H1 (cell line): ENCODE measurements around the gene PDGFB. TPM values are rescaled to one million over a fixed set of nuclear protein-coding genes. Genes with fewer than 3 reads are reported as not detected.

Experiments used
- CTCF ChIA-PET: fragments of 300-600 bp; sonication (Branson Sonifier 250); formaldehyde crosslinking; loops from one replicate; lab custom pipeline; 2021; ENCODE audit not compliant: partially characterized antibody; lab: Charles Lee
- POLR2A ChIA-PET: fragments of 300-600 bp; sonication (Branson Sonifier 250); formaldehyde crosslinking; loops from one replicate; lab custom pipeline; 2021; ENCODE audit warnings: inconsistent platforms; ENCODE audit not compliant: partially characterized antibody; lab: Charles Lee
- DNase-seq, 2 experiments: peaks; one replicate each; pipeline versions ENCODE4 v3.0.0 to v3.0.0-alpha.2; 2010 to 2022; ENCODE audit warnings: low spot score in 2 of 2, low read depth in 1 of 2, mixed read lengths in 1 of 2
- FAIRE-seq: peaks from 2 replicates; lab custom pipeline; 2011; peaks lifted over from hg19 to GRCh38; lab: Jason Lieb, UNC
- H2AFZ ChIP-seq: 2 replicates; pipeline ENCODE4 v1.8.1; 2012; ENCODE audit warnings: low read length, inconsistent platforms
- H2AK5ac ChIP-seq: 2 replicates; pipeline ENCODE4 v1.6.1; 2013; ENCODE audit warnings: low read depth, low read length
- H2BK120ac ChIP-seq: replicated peaks from 2 replicates; pipeline ENCODE3; 2013; ENCODE audit warnings: low read depth, low read length, inconsistent platforms
- H2BK12ac ChIP-seq: 2 replicates; pipeline ENCODE4 v1.6.1; 2013; ENCODE audit warnings: low read depth, low read length
- H2BK15ac ChIP-seq: 2 replicates; pipeline ENCODE4 v1.6.1; 2013; ENCODE audit warnings: low read length
- H2BK20ac ChIP-seq: 2 replicates; pipeline ENCODE4 v1.6.1; 2013; ENCODE audit warnings: low read length
- H2BK5ac ChIP-seq: 2 replicates; pipeline ENCODE4 v1.6.1; 2013; ENCODE audit warnings: low read depth, low read length
- H3K14ac ChIP-seq: 2 replicates; pipeline ENCODE4 v1.6.1; 2013; ENCODE audit warnings: inconsistent platforms; ENCODE audit not compliant: insufficient read length
- H3K18ac ChIP-seq: 2 replicates; pipeline ENCODE4 v1.6.1; 2013; ENCODE audit warnings: low read length; ENCODE audit errors: extremely low read depth
- H3K23ac ChIP-seq: 2 replicates; pipeline ENCODE4 v1.6.1; 2013; ENCODE audit warnings: inconsistent platforms; ENCODE audit not compliant: insufficient read length
- H3K23me2 ChIP-seq: 2 replicates; pipeline ENCODE4 v1.6.1; 2013; ENCODE audit warnings: low read depth, low read length
- H3K27ac ChIP-seq: 2 replicates; pipeline ENCODE4 v1.6.1; 2011; ENCODE audit warnings: low read depth, low read length, inconsistent platforms
- H3K27me3 ChIP-seq, 4 experiments: replicated peaks in 1 of 4; 1 replicate in 1 of 4; 2 replicates in 3 of 4; pipeline versions ENCODE4 v1.6.1 to v1.8.1; 2011 to 2013; ENCODE audit warnings: low read length in 3 of 4, mild to moderate bottlenecking in 3 of 4, inconsistent platforms in 2 of 4, mixed read lengths in 2 of 4, moderate library complexity in 1 of 4; ENCODE audit not compliant: control insufficient read depth in 3 of 4, insufficient read depth in 3 of 4; ENCODE audit errors: extremely low read depth in 1 of 4
- H3K36me3 ChIP-seq, 4 experiments: 2 replicates each; pipeline versions ENCODE4 v1.6.1 to v1.8.1; 2011 to 2013; ENCODE audit warnings: mild to moderate bottlenecking in 4 of 4, low read length in 3 of 4, moderate library complexity in 2 of 4, control low read depth in 1 of 4, inconsistent platforms in 1 of 4; ENCODE audit not compliant: insufficient read depth in 4 of 4, control insufficient read depth in 2 of 4
- H3K4ac ChIP-seq: replicated peaks from 2 replicates; pipeline ENCODE3; 2013; ENCODE audit warnings: low read length, low read depth, mixed read lengths, inconsistent platforms; ENCODE audit not compliant: insufficient read length
- H3K4me1 ChIP-seq, 4 experiments: replicated peaks in 1 of 4; 1 replicate in 1 of 4; 2 replicates in 3 of 4; pipeline versions ENCODE4 v1.6.1 to v1.8.1; 2011 to 2013; ENCODE audit warnings: low read length in 3 of 4, inconsistent platforms in 2 of 4, mixed read lengths in 1 of 4; ENCODE audit not compliant: insufficient read depth in 4 of 4, control insufficient read depth in 3 of 4
- H3K4me2 ChIP-seq, 2 experiments: 2 replicates each; pipeline versions ENCODE4 v1.6.1 to v1.8.1; 2011 to 2013; ENCODE audit warnings: low read depth in 2 of 2, low read length in 2 of 2, control low read depth in 1 of 2, inconsistent platforms in 1 of 2, mild to moderate bottlenecking in 1 of 2; ENCODE audit not compliant: insufficient read depth in 1 of 2
- H3K4me3 ChIP-seq, 4 experiments: fragments of 200-600, 300-600 bp in 1 of 4; sonication (generic), shearing (Covaris generic), sonication (Bioruptor Twin) in 1 of 4; 2 replicates each; pipeline versions ENCODE4 v1.5.1 to v1.8.1; 2011 to 2016; ENCODE audit warnings: low read length in 4 of 4, low read depth in 3 of 4, control low read depth in 2 of 4, inconsistent platforms in 2 of 4, mild to moderate bottlenecking in 2 of 4, mixed read lengths in 1 of 4, moderate library complexity in 1 of 4; ENCODE audit not compliant: insufficient read depth in 2 of 4; ENCODE audit errors: extremely low read depth in 1 of 4
- H3K56ac ChIP-seq: replicated peaks from 2 replicates; pipeline ENCODE3; 2013; ENCODE audit warnings: low read depth, mild to moderate bottlenecking, mixed read lengths, low read length, inconsistent platforms; ENCODE audit not compliant: insufficient read length
- H3K79me1 ChIP-seq: 2 replicates; pipeline ENCODE4 v1.6.1; 2013; ENCODE audit warnings: low read depth, low read length, control low read depth
- H3K79me2 ChIP-seq, 2 experiments: 2 replicates each; pipeline versions ENCODE4 v1.6.1 to v1.8.1; 2012 to 2013; ENCODE audit warnings: low read length in 2 of 2, mild to moderate bottlenecking in 2 of 2, inconsistent platforms in 1 of 2; ENCODE audit not compliant: insufficient read depth in 2 of 2, control insufficient read depth in 1 of 2
- H3K9ac ChIP-seq, 4 experiments: replicated peaks in 1 of 4; 1 replicate in 1 of 4; 2 replicates in 3 of 4; pipeline versions ENCODE4 v1.6.1 to v1.8.1; 2011 to 2013; ENCODE audit warnings: low read depth in 3 of 4, low read length in 3 of 4, control low read depth in 2 of 4, mild to moderate bottlenecking in 2 of 4, moderate library complexity in 2 of 4, inconsistent platforms in 1 of 4; ENCODE audit errors: extremely low read depth in 1 of 4
- H3K9me3 ChIP-seq, 2 experiments: 2 replicates each; pipeline versions ENCODE4 v1.6.1 to v1.8.1; 2012 to 2013; ENCODE audit warnings: mild to moderate bottlenecking in 2 of 2, moderate library complexity in 2 of 2, control low read depth in 1 of 2, inconsistent platforms in 1 of 2, low read depth in 1 of 2, low read length in 1 of 2, mixed read lengths in 1 of 2; ENCODE audit not compliant: insufficient read depth in 2 of 2
- H4K20me1 ChIP-seq, 2 experiments: replicated peaks in 1 of 2; 2 replicates each; pipeline versions ENCODE3 to v1.8.1; 2011 to 2013; ENCODE audit warnings: inconsistent platforms in 2 of 2, low read length in 2 of 2, mild to moderate bottlenecking in 1 of 2; ENCODE audit not compliant: insufficient read depth in 2 of 2, control insufficient read depth in 1 of 2
- H4K5ac ChIP-seq: 2 replicates; pipeline ENCODE4 v1.6.1; 2013; ENCODE audit warnings: low read length, low read depth, mixed read lengths, inconsistent platforms; ENCODE audit not compliant: insufficient read length
- H4K8ac ChIP-seq: 2 replicates; pipeline ENCODE4 v1.8.0; 2013; ENCODE audit warnings: mild to moderate bottlenecking, moderate library complexity, low read length, inconsistent platforms; ENCODE audit not compliant: insufficient read depth; ENCODE audit errors: extremely low read depth
- H4K91ac ChIP-seq: replicated peaks from 2 replicates; pipeline ENCODE3; 2013; ENCODE audit warnings: low read length, mixed read lengths, inconsistent platforms; ENCODE audit not compliant: insufficient read length
- POLR2A ChIP-seq, 2 experiments: IDR thresholded peaks; 1 replicate in 1 of 2; 2 replicates in 1 of 2; pipeline ENCODE4 v1.6.1; 2011; ENCODE audit warnings: low read depth in 2 of 2, low read length in 2 of 2, mild to moderate bottlenecking in 2 of 2; ENCODE audit errors: control extremely low read depth in 1 of 2
- YY1 ChIP-seq: IDR thresholded peaks from 2 replicates; pipeline ENCODE4 v1.6.1; 2011; ENCODE audit warnings: low read depth, mild to moderate bottlenecking, low read length
- WGBS, 2 experiments: shearing (Covaris generic) in 1 of 2; methylation state at CpG; one replicate each; pipeline versions ENCODE4 v1.1.6 to v1.1.7; 2013 to 2015; ENCODE audit warnings: low lambda C conversion rate in 2 of 2, mixed read lengths in 2 of 2, inconsistent platforms in 1 of 2, low coverage in 1 of 2, missing lambda C conversion rate in 1 of 2; ENCODE audit not compliant: insufficient replicate concordance in 2 of 2, insufficient coverage in 1 of 2, insufficient read length in 1 of 2; ENCODE audit errors: extremely low coverage in 1 of 2, missing lambda C conversion rate in 1 of 2; 5-methylcytosine and 5-hydroxymethylcytosine counted together
- polyA plus RNA-seq, 7 experiments: library from polyadenylated mRNA; depleted of rRNA in 3 of 7; stranded (reverse) in 5 of 7; unstranded in 2 of 7; fragments of >200 nt in 5 of 7; fragments of 200-250 nt in 2 of 7; gene quantifications; 1 replicate in 5 of 7; 2 replicates in 1 of 7; 4 replicates in 1 of 7; pipeline versions ENCODE4 v1.2.1 to v1.2.3, GENCODE V29; 2011 to 2013; ENCODE audit warnings: missing spikeins in 2 of 7, mixed read lengths in 2 of 7
- total RNA-seq: library from RNA; stranded (reverse); fragmentation: NEBNext Ultra II Directional; extraction: Animal tissue kit (Norgen Biotek cat#: 25700); gene quantifications from 2 replicates; pipeline ENCODE4 v1.2.1, GENCODE V29; 2021

The PDGFB gene
- total and polyA plus RNA-seq, 2 of the 8 experiments (the other 6 are each of a cell fraction or from before 2014, with no cell fraction given), result 3.9 to 8.5 TPM

DNA sequence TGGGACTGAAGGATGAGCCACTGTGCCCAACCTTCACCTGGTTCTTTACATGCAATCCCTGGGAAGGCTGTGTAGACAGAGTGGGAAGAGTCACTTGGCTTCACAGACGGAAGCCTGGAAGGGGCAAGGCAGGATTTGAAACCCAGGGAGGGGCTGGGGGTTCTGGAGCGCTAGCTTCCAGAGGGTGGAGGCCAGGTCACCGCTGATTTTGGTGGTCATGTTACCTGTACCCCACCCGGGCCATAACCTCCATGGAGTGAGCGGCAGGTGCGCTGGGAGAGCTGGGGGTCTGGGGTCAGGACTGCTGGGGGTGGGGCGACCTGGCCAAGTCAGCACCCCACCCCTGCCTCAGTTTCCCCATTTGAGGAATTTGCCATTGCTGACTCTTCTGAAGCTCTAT lies 38.3 kb downstream of the PDGFB start:
- no peaks in the 10 kb centered on the region for H3K23me2 ChIP-seq
- peaks cover 0 to 9% (median 4%) of the 10 kb centered on the region in 4 experiments; a peak in 5 of 7 replicates for H3K4me1 ChIP-seq
- no peak overlapping the region for H3K4me3 ChIP-seq
- no peak overlapping the region for H3K4me2 ChIP-seq
- H2BK5ac ChIP-seq, result no peak overlapping the region
- no peaks in the 10 kb centered on the region for H4K20me1 ChIP-seq
- no peak overlapping the region for H2AFZ ChIP-seq
- WGBS, 2 experiments, result 86% methylated on average over 7 of the region's 7 CpGs; no CpG with 5 or more reads in 1 of the 2 experiments
- H3K4ac ChIP-seq, result no peak overlapping the region
- H2BK20ac ChIP-seq, result no peak overlapping the region
- H4K91ac ChIP-seq, result no peak overlapping the region
- POLR2A ChIA-PET, result interaction anchor here (0.6 to 5.3 kb wide), 13 partner anchors 8 to 113 kb away, joined by 3 to 28 read pairs (median 6); partner anchors contain the start of gene RPL3
- no peak overlapping the region for H3K18ac ChIP-seq
- H4K8ac ChIP-seq, result no peak overlapping the region
- DNase-seq (no peak), FAIRE-seq (no peak)
- TF ChIP-seq YY1 (no peak), POLR2A (IDR thresholded peaks at IDR 0.05; ENCODE audit: control extremely low read depth in 1 of 2, low read depth in 2 of 2, low read length in 2 of 2) (peak in 1 of 2 experiments; percentile 34; a peak in 1 of 3 replicates)
- H3K79me1 ChIP-seq, result no peaks in the 10 kb centered on the region
- H2BK15ac ChIP-seq, result no peak overlapping the region
- no peak overlapping the region for H3K14ac ChIP-seq
- CTCF ChIA-PET, result interaction anchor here (0.7 to 2.1 kb wide), 10 partner anchors 9 to 104 kb away, joined by 3 to 8 read pairs (median 4); no protein-coding TSS in a partner anchor
- no peak overlapping the region for H3K23ac ChIP-seq
- no peak overlapping the region for H2BK120ac ChIP-seq
- no peaks in the 10 kb centered on the region for H3K36me3 ChIP-seq
- no peaks in the 10 kb centered on the region for H3K79me2 ChIP-seq
- H3K9ac ChIP-seq, result no peak overlapping the region
- no peaks in the 10 kb centered on the region for H3K27me3 ChIP-seq
- H3K9me3 ChIP-seq, result no peaks in the 10 kb centered on the region
- no peak overlapping the region for H3K56ac ChIP-seq
- peak overlapping the region; percentile 55; the same call in 1 of the 2 replicates for H2BK12ac ChIP-seq
- 0 out of 2 replicates have a peak overlapping the region, but pooled peaks have one; percentile 24 for H2AK5ac ChIP-seq
- H4K5ac ChIP-seq, result no peak overlapping the region
- no peak overlapping the region for H3K27ac ChIP-seq
